Astrocyte (in vitro differentiated cells and primary cell): Measurements from ENCODE around the gene DPEP3.

ENCODE experiments used
- EZH2 ChIP-seq: IDR thresholded peaks from 2 replicates; pipeline ENCODE4 v1.6.1; 2012; ENCODE audit warnings: mild to moderate bottlenecking, low read length, inconsistent platforms; ENCODE audit not compliant: insufficient read depth
- TF ChIP-seq, protein P1 (sequence below): IDR thresholded peaks from 2 replicates; pipeline ENCODE4 v1.5.1; 2011; ENCODE audit warnings: low read depth, mild to moderate bottlenecking, inconsistent platforms, low read length, moderate library complexity; ENCODE audit not compliant: insufficient read depth

DNA sequence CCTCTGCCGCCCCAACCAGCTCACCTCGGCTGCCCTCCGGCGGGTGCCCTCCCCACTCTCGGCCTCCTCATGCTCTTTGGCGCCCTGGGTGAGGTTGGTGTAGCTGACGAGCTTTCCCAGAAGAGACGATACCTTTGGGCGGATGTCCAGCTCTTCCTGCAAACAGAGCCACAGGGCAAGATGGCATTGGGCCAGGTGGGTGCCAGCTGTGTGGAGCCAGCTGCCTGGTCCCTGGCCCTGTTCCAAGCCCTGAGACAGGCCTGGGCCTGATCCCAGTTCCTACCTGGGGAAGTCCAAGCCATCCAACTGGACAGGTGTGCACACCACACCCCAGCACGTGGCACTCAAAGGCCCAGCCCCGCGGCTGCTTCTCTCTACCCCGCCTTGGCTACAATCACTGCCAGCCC, 18.7 kb downstream of the DPEP3 start:
- TF ChIP-seq, protein P1, sequence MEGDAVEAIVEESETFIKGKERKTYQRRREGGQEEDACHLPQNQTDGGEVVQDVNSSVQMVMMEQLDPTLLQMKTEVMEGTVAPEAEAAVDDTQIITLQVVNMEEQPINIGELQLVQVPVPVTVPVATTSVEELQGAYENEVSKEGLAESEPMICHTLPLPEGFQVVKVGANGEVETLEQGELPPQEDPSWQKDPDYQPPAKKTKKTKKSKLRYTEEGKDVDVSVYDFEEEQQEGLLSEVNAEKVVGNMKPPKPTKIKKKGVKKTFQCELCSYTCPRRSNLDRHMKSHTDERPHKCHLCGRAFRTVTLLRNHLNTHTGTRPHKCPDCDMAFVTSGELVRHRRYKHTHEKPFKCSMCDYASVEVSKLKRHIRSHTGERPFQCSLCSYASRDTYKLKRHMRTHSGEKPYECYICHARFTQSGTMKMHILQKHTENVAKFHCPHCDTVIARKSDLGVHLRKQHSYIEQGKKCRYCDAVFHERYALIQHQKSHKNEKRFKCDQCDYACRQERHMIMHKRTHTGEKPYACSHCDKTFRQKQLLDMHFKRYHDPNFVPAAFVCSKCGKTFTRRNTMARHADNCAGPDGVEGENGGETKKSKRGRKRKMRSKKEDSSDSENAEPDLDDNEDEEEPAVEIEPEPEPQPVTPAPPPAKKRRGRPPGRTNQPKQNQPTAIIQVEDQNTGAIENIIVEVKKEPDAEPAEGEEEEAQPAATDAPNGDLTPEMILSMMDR, result no peak
- no peak for TF ChIP-seq EZH2
